H9 (cell line): ENCODE measurements around the gene RANBP9. TPM values are rescaled to one million over a fixed set of nuclear protein-coding genes. Genes with fewer than 3 reads are reported as not detected.

Experiments used
- DNase-seq: peaks from one replicate; pipeline ENCODE4 v3.0.0-alpha.2; 2017
- H2AFZ ChIP-seq: one replicate; pipeline ENCODE4 v1.6.1; 2013; ENCODE audit warnings: mild to moderate bottlenecking, low read length, control low read depth, moderate library complexity
- H2AK5ac ChIP-seq: 2 replicates; pipeline ENCODE4 v1.6.1; 2013; ENCODE audit warnings: low read length, control low read depth, mixed read lengths; ENCODE audit not compliant: insufficient read length
- H2BK120ac ChIP-seq: one replicate; pipeline ENCODE4 v1.6.1; 2013; ENCODE audit warnings: low read depth, mild to moderate bottlenecking, low read length, control low read depth, inconsistent platforms; ENCODE audit not compliant: poor library complexity, severe bottlenecking
- H2BK12ac ChIP-seq: 2 replicates; pipeline ENCODE4 v1.6.1; 2013; ENCODE audit warnings: low read length, control low read depth, mixed read lengths, low read depth; ENCODE audit not compliant: insufficient read length
- H2BK15ac ChIP-seq: 2 replicates; pipeline ENCODE4 v1.6.1; 2013; ENCODE audit warnings: low read depth, low read length, control low read depth
- H2BK20ac ChIP-seq: one replicate; pipeline ENCODE4 v1.6.1; 2013; ENCODE audit warnings: low read depth, mild to moderate bottlenecking, low read length, control low read depth, inconsistent platforms; ENCODE audit not compliant: poor library complexity, severe bottlenecking
- H2BK5ac ChIP-seq: 2 replicates; pipeline ENCODE4 v1.6.1; 2013; ENCODE audit warnings: low read length, control low read depth, mixed read lengths; ENCODE audit not compliant: insufficient read length
- H3K14ac ChIP-seq: 2 replicates; pipeline ENCODE4 v1.6.1; 2013; ENCODE audit warnings: low read length, control low read depth; ENCODE audit not compliant: insufficient read depth
- H3K18ac ChIP-seq: 2 replicates; pipeline ENCODE4 v1.6.1; 2013; ENCODE audit warnings: low read depth, mild to moderate bottlenecking, mixed read lengths, low read length, control low read depth; ENCODE audit not compliant: insufficient read length
- H3K23ac ChIP-seq: 2 replicates; pipeline ENCODE4 v1.6.1; 2013; ENCODE audit warnings: low read length, control low read depth, mixed read lengths, low read depth; ENCODE audit not compliant: insufficient read length
- H3K23me2 ChIP-seq: 2 replicates; pipeline ENCODE4 v1.6.1; 2013; ENCODE audit warnings: low read depth, mild to moderate bottlenecking, mixed read lengths, low read length, control low read depth; ENCODE audit not compliant: insufficient read length, poor library complexity, severe bottlenecking
- H3K27ac ChIP-seq: 2 replicates; pipeline ENCODE4 v1.5.1; 2013; ENCODE audit warnings: low read length, control low read depth, mixed read lengths, low read depth; ENCODE audit not compliant: insufficient read length
- H3K27me3 ChIP-seq: 2 replicates; pipeline ENCODE4 v1.6.1; 2013; ENCODE audit warnings: low read length, control low read depth, inconsistent platforms; ENCODE audit not compliant: insufficient read depth
- H3K4ac ChIP-seq: 2 replicates; pipeline ENCODE4 v1.6.1; 2013; ENCODE audit warnings: low read depth, mild to moderate bottlenecking, control low read depth, inconsistent platforms, low read length, moderate library complexity
- H3K4me1 ChIP-seq: 2 replicates; pipeline ENCODE4 v1.6.1; 2013; ENCODE audit warnings: low read length, control low read depth, inconsistent platforms; ENCODE audit not compliant: insufficient read depth
- H3K4me2 ChIP-seq: 2 replicates; pipeline ENCODE4 v1.6.1; 2013; ENCODE audit warnings: low read length, control low read depth, mixed read lengths; ENCODE audit not compliant: insufficient read length, insufficient read depth
- H3K56ac ChIP-seq: 2 replicates; pipeline ENCODE4 v1.6.1; 2013; ENCODE audit warnings: low read depth, mild to moderate bottlenecking, mixed read lengths, low read length, control low read depth; ENCODE audit not compliant: insufficient read length
- H3K79me1 ChIP-seq: 2 replicates; pipeline ENCODE4 v1.6.1; 2013; ENCODE audit warnings: low read depth, mild to moderate bottlenecking, moderate library complexity, low read length, control low read depth, inconsistent platforms; ENCODE audit not compliant: insufficient read depth, poor library complexity, severe bottlenecking
- H3K79me2 ChIP-seq: 2 replicates; pipeline ENCODE4 v1.6.1; 2013; ENCODE audit warnings: low read length, control low read depth, inconsistent platforms; ENCODE audit not compliant: insufficient read depth
- H3K9ac ChIP-seq: 2 replicates; pipeline ENCODE4 v1.6.1; 2013; ENCODE audit warnings: low read length, control low read depth, mixed read lengths; ENCODE audit not compliant: insufficient read length; ENCODE audit errors: extremely low read depth
- H3K9me3 ChIP-seq: one replicate; pipeline ENCODE4 v1.6.1; 2013; ENCODE audit warnings: low read depth, low read length, inconsistent platforms; ENCODE audit not compliant: control insufficient read depth
- H3T11ph ChIP-seq: one replicate; pipeline ENCODE4 v1.6.1; 2013; ENCODE audit warnings: mild to moderate bottlenecking, low read length, control low read depth, inconsistent platforms
- H4K20me1 ChIP-seq: one replicate; pipeline ENCODE4 v1.6.1; 2013; ENCODE audit not compliant: control insufficient read depth, insufficient read length, insufficient read depth
- H4K5ac ChIP-seq: 2 replicates; pipeline ENCODE4 v1.6.1; 2013; ENCODE audit warnings: low read depth, mild to moderate bottlenecking, mixed read lengths, low read length, control low read depth; ENCODE audit not compliant: insufficient read length
- H4K8ac ChIP-seq: replicated peaks from 2 replicates; pipeline ENCODE4 v1.6.1; 2013; ENCODE audit warnings: low read length, control low read depth, mixed read lengths, low read depth; ENCODE audit not compliant: insufficient read length
- H4K91ac ChIP-seq: 2 replicates; pipeline ENCODE4 v1.6.1; 2013; ENCODE audit warnings: low read depth, mild to moderate bottlenecking, moderate library complexity, mixed read lengths, low read length, control low read depth; ENCODE audit not compliant: insufficient read length
- H3K27ac Mint-ChIP-seq, 3 experiments: 2 replicates in 2 of 3; 3 replicates in 1 of 3; pipeline ENCODE4 v1.8.0; 2020 to 2021; ENCODE audit warnings: mixed read lengths in 3 of 3, mild to moderate bottlenecking in 1 of 3, moderate library complexity in 1 of 3
- H3K27me3 Mint-ChIP-seq: 2 replicates; pipeline ENCODE4 v1.8.0; 2021; ENCODE audit warnings: low read depth, mild to moderate bottlenecking, moderate library complexity, mixed read lengths
- H3K36me3 Mint-ChIP-seq, 3 experiments: 2 replicates in 2 of 3; 3 replicates in 1 of 3; pipeline ENCODE4 v1.8.0; 2020 to 2021; ENCODE audit warnings: low read depth in 3 of 3, mixed read lengths in 3 of 3; ENCODE audit not compliant: insufficient read depth in 1 of 3
- H3K4me1 Mint-ChIP-seq, 2 experiments: 2 replicates each; pipeline ENCODE4 v1.8.0; 2020; ENCODE audit warnings: mixed read lengths in 2 of 2
- H3K4me3 Mint-ChIP-seq, 2 experiments: 2 replicates in 1 of 2; 3 replicates in 1 of 2; pipeline ENCODE4 v1.8.0; 2020 to 2021; ENCODE audit warnings: mild to moderate bottlenecking in 2 of 2, mixed read lengths in 2 of 2, moderate library complexity in 1 of 2
- H3K9me3 Mint-ChIP-seq, 2 experiments: 2 replicates in 1 of 2; 3 replicates in 1 of 2; pipeline ENCODE4 v1.8.0; 2020; ENCODE audit warnings: mild to moderate bottlenecking in 2 of 2, mixed read lengths in 2 of 2, moderate library complexity in 1 of 2
- CTCF ChIP-seq: fragments of 200-600 bp; sonication (generic); conservative IDR thresholded peaks from 3 replicates; pipeline ENCODE4 v1.8.0; 2021; ENCODE audit warnings: antibody characterized with exemption, mild to moderate bottlenecking
- WGBS: extraction: QIAGEN DNeasy Blood & Tissue Kit; methylation state at CpG from one replicate; pipeline ENCODE4 v1.1.7; 2013; ENCODE audit warnings: missing lambda C conversion rate, low lambda C conversion rate, mixed read lengths; ENCODE audit not compliant: insufficient read length; ENCODE audit errors: extremely low coverage; 5-methylcytosine and 5-hydroxymethylcytosine counted together
- total RNA-seq: library from RNA; stranded (reverse); gene quantifications from 2 replicates; pipeline ENCODE4 v1.2.1, GENCODE V29; 2021

The RANBP9 gene
- total RNA-seq, 1 experiment from 2014 or later = 37.2 TPM

GRCh38 chr6:13574149-13574570 is 137.5 kb downstream of the RANBP9 start:
- no peaks in the 10 kb centered on the region for H3K27me3 Mint-ChIP-seq
- Histone ChIP-seq H3K9ac (no peak overlapping the region), H3K4me1 (no peaks in the 10 kb centered on the region), H3K27ac (no peak overlapping the region), H3K79me1 (no peaks in the 10 kb centered on the region), H3K14ac (peak overlapping the region; percentile 87; the same call in 1 of the 2 replicates), H2BK120ac (no peak overlapping the region), H4K91ac (no peak overlapping the region), H3K9me3 (no peaks in the 10 kb centered on the region), H3K56ac (no peak overlapping the region), H3T11ph (no peak overlapping the region), H2AK5ac (no peak overlapping the region), H2BK5ac (no peak overlapping the region), H2AFZ (no peak overlapping the region), H2BK20ac (no peak overlapping the region), H3K18ac (peak overlapping the region; percentile 91), H3K23ac (no peak overlapping the region), H2BK12ac (no peak overlapping the region), H3K4ac (no peak overlapping the region), H3K23me2 (peaks cover 11% of the 10 kb centered on the region), H4K5ac (no peak overlapping the region), H4K20me1 (no peaks in the 10 kb centered on the region), H2BK15ac (no peak overlapping the region), H4K8ac (no peak overlapping the region), H3K27me3 (no peaks in the 10 kb centered on the region), H3K4me2 (peak overlapping the region; percentile 96), H3K79me2 (no peaks in the 10 kb centered on the region; the same call in 1 of the 2 replicates)
- TF ChIP-seq CTCF = peak; percentile 71
- H3K36me3 Mint-ChIP-seq = peaks cover 0 to 2% (median 0%) of the 10 kb centered on the region in 3 experiments; a peak in 1 of 7 replicates
- H3K9me3 Mint-ChIP-seq = peaks cover 7% of the 10 kb centered on the region in 2 experiments; a peak in 3 of 5 replicates
- peak overlapping the region; percentile 98 to 99 (median 99) for H3K27ac Mint-ChIP-seq
- peak overlapping the region; percentile 92 to 94 for H3K4me3 Mint-ChIP-seq
- DNase-seq = peak; percentile 96
- peaks cover 25 to 28% of the 10 kb centered on the region in 2 experiments for H3K4me1 Mint-ChIP-seq
- WGBS = no CpG with 5 or more reads among the region's 46 CpGs
